COLO668 (cell line): Measurements from ENCODE around the gene COASY.
"Not testable (repeated sequence)": the region's sequence is repeated elsewhere in the genome, so short reads cannot be mapped to it uniquely, and the experiment has no call there.

ENCODE experiments used
- DNase-seq: peaks from one replicate; lab custom pipeline; 2025; ENCODE audit not compliant: unreplicated experiment; lab: John Stamatoyannopoulos, UW

COASY gene

DNA sequence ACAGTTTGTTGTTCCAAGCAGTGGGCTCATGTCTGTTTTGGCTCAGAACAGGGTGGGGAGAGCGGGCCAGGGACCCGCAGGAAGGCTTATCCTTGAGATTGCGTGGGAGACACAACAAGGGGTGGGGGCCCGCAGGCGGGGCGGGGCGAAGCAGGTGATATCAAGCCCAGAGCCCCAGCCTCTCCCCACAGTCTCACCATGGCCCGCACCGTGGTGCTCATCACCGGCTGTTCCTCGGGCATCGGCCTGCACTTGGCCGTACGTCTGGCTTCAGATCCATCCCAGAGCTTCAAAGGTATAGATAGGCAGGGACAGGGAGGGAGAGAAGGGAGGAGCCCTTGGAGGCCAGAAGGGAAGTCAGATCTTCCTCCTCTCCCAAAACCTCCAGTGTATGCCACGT lies 9.2 kb upstream of the COASY start, which contains the start of gene HSD17B1:
TSS of gene HSD17B1 (plus strand) at position 188 of the 400 bp plus-strand sequence. CDS start at position 199, 11 bp downstream.
- not testable (repeated sequence) for DNase-seq

DNA sequence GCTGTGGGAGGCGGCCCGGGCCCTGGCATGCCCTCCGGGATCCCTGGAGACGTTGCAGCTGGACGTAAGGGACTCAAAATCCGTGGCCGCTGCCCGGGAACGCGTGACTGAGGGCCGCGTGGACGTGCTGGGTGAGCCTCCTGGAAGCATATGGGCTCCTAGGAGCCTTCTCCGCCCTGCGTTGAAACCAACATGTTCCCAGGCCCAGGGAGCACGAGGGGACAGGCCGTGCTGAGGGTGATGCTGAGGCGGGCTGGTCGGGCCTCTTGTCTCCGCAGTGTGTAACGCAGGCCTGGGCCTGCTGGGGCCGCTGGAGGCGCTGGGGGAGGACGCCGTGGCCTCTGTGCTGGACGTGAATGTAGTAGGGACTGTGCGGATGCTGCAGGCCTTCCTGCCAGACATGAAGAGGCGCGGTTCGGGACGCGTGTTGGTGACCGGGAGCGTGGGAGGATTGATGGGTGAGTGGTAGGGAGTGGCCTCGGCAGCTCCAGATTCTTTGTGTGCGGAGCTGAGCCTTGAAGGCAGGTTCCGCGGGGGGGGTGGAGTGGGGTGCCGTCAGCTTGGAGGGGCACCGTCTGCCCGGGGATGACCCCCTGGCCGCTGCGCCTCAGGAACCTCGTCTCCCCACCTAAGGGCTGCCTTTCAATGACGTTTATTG lies 8.7 kb upstream of the COASY start:
- no peak for DNase-seq

DNA sequence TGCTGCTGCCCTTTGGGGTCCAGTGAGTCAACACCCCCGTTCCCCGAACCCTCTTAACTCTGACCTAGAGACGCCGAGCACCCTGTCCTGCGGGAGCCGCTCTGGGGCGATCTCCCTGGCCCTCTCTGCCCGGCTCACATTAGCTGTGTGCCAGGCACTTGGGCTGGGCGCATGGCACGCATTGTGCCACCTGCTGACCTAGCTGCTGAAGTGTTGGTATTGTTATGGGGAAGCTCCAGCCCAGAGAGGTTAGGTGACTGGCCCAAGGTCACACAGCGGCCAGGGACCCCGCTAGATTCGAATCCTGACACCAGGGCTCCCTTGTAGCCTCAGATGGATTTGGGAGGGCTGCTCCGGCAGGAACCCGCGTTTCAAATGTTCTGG lies 8.1 kb upstream of the COASY start:
- peak; percentile 18 for DNase-seq

DNA sequence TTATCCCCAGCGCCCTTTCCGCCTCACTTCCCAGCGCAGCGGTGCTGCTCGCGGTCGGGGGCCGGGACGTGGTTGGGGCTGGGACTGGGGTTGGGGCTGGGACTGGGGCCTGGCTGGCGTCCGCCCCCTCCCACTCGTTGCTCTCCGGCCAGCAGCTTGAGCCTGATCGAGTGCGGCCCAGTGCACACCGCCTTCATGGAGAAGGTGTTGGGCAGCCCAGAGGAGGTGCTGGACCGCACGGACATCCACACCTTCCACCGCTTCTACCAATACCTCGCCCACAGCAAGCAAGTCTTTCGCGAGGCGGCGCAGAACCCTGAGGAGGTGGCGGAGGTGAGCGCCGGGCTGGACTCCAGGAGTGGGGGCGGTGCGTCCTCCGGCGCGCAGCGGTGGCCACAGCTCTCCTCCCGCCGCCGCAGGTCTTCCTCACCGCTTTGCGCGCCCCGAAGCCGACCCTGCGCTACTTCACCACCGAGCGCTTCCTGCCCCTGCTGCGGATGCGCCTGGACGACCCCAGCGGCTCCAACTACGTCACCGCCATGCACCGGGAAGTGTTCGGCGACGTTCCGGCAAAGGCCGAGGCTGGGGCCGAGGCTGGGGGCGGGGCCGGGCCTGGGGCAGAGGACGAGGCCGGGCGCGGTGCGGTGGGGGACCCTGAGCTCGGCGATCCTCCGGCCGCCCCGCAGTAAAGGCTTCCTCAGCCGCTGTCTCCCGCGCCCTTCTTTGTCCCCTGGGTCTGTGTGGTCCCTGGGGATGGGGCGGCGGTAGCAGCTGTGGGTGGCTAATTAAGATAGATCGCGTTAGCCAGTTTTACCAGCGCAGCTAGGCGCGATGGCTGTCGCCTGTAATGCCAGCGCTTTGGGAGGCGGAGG lies 7.5 kb upstream of the COASY start:
- DNase-seq, result peak; percentile 83

DNA sequence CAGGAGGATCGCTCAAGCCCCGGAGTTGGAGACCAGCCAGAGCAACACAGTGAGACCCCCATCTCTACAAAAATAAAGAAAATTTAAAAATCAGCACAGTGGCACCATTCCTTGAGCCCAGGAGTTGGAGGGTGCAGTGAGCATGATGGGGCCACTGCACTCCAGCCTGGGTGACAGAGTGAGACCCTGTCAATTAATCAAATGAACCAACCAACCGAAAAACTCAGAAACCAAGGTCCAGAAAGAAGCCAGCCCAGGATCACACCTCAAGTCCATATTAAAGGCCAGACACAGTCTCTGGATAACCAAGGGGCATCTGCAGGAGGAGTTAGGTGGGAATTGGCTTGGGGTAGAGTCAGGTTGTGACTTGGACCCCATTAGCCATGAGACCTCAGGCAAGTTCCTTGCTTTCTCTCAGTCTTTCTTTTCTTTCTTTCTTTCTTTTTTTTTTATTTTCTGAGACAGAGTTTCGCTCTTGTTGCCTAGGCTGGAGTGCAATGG lies 6.8 kb upstream of the COASY start:
- no peak for DNase-seq

DNA sequence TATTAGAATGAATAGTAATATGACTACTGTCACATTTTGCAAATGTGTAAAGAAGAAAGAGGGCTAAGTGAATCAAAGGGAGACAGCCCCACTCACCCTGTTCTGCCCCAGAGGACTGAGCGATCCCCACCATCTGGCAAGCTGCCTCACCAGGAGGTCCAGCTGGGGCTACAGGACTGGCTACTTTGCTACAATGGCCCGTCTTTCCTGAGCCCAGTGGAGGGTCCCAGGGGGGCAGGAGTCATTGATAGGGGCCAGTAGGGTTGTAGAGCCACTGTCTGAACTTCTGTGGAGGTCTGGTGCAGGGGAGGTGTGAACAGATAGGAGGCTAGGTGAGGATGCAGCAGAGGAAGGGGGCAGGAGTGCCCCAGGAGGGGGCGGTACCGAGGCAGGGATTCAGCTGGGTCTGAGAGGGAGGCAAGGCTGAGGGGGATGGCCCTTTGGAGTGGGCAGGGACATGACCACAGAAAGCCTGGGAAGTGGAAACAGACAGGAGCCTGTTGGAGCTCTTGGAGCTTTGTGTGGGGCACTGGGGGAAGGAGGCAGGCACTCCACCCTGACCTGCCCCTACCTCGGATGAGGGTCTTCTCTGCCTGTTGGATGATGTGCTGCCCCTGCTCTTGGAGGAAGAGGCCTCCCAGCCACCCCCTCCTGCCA lies 5.9 kb upstream of the COASY start:
- not testable (repeated sequence) for DNase-seq

DNA sequence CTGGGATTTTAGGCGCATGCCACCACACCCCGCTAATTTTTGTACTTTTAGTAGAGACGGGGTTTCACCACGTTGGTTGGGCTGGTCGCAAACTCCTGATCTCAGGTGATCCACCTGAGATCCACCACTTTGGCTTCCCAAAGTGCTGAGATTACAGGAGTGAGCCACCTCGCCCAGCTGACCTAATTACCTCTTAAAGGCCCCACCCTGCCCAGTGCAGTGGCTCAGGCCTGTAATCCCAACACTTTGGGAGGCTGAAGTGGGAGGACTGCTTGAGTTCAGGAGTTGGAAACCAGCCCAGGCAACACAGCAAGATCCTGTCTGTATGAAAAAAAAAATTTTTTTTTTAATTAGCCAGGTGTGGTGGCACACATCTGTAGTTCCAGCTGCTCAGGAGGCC lies 2.9 kb upstream of the COASY start:
- DNase-seq, result no peak

DNA sequence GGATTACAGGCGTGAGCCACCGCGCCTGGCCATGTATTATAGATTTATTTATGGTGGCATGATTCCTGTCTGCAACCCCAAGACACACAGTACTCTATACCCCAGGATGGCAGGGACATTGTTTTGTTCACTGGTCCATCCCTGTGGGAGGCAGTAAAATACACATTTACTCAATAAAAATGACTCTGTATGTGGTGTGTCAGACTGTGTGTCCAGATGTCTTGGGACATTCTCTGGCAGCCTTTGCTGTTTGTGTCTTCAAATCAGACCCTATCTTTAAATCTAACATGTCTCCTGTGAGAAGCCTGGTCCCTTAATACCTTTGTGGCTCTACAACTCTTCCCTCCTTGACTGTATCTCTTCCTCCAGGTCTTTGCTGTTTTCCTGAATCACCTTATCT lies 1.7 kb upstream of the COASY start:
- DNase-seq, result no peak

DNA sequence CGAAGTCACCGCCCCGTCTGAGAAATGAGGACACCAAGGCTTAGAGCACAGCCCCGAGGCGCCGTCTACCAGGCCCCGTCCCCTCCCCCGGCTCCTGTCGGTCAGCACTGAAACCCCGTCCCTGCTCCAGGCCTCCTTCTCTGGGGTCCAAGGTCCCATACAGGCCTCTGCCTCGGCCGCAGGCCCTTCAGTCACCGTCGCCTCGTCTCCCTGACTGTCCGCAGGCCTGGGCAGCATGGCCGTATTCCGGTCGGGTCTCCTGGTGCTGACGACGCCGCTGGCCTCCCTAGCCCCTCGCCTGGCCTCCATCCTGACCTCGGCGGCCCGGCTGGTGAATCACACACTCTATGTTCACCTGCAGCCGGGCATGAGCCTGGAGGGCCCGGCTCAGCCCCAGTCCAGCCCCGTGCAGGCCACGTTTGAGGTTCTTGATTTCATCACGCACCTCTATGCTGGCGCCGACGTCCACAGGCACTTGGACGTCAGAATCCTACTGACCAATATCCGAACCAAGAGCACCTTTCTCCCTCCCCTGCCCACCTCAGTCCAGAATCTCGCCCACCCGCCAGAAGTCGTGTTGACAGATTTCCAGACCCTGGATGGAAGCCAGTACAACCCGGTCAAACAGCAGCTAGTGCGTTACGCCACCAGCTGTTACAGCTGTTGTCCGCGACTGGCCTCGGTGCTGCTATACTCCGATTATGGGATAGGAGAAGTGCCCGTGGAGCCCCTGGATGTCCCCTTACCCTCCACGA lies 617 bp downstream of the COASY start:
- DNase-seq, result peak; percentile 27

DNA sequence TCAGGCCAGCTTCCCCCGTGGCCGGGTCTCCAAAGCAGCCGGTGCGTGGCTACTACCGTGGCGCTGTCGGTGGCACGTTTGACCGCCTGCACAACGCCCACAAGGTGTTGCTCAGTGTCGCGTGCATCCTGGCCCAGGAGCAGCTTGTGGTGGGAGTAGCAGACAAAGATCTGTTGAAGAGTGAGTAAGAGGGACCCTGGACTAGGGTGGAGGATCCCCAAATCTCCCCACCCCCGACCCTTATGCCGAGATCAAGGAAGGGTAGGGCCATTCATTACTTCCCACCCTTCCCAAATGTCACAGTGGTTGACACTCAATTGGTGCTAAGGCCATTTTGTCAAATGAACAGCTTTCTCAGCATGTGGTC lies 1.2 kb downstream of the COASY start:
- peak; percentile 12 for DNase-seq

DNA sequence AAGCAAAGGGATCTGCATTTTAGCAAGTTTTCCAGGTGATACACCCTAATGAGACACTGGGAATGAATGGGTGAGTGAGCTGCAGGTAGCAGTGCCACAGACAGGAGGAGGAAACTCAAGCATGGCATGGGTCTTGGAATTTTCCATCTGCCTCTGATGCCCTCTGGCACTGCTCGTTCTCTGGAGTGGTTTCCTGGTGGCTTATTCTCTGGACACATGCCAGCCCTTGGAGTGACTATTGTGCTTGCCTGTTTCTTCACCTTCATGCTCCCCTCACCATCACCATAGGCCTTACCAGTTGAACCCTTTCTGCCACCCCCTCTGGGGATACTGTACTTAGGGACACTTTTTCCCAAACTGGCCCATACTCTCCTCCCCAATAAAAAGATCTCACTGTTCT lies 1.6 kb downstream of the COASY start:
- peak; percentile 15 for DNase-seq

DNA sequence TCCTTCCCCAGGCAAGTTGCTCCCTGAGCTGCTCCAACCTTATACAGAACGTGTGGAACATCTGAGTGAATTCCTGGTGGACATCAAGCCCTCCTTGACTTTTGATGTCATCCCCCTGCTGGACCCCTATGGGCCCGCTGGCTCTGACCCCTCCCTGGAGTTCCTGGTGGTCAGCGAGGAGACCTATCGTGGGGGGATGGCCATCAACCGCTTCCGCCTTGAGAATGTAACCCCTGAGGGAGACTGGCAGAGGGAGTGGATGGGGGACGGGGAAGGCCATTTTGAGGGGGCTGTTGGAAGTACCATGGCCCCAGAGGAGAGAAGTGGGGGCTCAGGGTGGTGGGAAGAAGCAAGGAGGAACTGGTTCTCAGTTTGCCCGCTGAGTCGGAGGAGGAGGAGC lies 2.0 kb downstream of the COASY start:
- no peak for DNase-seq

DNA sequence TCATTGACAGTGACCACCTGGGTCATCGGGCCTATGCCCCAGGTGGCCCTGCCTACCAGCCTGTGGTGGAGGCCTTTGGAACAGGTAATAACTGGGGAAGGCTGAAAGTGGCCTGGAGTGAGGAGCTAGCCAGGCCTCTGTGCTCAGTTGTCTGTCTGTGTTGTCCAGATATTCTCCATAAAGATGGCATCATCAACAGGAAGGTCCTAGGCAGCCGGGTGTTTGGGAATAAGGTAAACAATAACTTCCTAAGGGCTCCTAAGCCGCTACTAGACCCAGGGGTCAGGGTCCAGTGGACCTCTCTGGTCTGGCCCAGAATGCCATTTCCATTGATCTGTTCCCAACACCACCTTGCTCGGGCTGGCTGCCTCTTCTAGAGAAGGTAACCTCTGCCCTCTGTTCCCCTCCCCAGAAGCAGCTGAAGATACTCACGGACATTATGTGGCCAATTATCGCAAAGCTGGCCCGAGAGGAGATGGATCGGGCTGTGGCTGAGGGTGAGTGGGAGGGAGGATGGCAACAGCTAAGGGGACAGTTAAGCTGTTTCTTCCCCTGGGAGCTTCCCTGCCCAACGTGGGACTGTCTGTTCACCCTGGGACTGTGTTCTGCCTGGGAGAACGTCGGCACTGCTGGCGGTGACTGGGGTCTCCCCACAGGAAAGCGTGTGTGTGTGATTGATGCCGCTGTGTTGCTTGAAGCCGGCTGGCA lies 3.0 kb downstream of the COASY start:
- no peak for DNase-seq

DNA sequence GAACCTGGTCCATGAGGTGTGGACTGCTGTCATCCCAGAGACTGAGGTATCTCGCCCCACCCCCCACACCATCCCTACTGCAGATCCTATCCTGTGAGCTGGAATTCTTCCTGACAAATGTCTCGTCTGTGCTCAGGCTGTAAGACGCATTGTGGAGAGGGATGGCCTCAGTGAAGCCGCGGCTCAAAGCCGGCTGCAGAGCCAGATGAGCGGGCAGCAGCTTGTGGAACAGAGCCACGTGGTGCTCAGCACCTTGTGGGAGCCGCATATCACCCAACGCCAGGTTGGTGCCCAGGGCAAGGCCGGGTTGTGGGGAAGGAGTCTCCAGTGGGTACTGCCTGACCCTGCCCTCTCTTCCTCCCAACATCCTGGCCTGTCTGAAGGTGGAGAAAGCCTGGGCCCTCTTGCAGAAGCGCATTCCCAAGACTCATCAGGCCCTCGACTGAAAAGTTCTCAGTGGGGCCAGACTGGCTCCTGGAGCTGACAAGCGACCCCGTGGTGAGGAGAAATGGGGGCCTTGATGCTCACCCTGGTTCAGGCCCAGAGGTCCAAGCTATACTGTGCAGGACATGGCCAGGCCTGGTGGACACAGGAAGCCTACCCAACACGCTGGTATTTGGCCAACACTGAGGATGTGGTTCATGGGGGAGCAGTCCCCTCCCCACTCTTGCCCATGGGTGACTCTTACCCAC lies 3.7 kb downstream of the COASY start:
- DNase-seq, result no peak

DNA sequence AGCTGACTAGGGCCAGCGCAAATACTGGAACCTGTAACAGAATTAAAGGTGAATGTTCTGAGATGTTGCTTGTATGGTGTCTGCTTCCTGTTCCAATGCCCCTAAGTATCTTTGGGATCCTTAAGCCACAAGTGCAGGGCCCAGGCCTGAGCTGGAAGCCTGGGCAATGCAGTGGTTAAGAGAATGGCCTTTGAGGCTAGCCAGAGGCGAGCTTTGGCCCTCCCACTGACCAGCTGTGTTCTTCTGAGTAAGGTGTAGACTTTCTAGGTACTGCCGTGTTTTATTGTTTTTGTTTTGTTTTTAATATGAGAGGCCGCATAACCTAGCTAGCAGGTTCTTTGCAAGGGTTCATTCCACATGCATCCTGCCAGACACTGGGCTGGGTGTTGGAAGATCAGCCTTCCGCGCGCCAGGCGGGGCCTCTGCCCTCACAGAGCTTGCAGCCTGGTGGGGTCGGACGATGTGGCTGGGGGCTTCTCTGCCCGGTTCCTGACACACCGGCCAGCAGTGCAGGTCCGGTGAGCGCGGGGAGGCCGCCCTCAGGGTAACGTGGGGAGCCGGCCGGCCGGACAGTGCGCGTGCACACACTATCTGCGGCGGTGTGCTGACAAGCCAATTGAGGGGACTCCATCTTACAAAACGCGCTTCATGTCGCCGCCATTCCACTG lies 4.4 kb downstream of the COASY start:
- DNase-seq, result no peak

DNA sequence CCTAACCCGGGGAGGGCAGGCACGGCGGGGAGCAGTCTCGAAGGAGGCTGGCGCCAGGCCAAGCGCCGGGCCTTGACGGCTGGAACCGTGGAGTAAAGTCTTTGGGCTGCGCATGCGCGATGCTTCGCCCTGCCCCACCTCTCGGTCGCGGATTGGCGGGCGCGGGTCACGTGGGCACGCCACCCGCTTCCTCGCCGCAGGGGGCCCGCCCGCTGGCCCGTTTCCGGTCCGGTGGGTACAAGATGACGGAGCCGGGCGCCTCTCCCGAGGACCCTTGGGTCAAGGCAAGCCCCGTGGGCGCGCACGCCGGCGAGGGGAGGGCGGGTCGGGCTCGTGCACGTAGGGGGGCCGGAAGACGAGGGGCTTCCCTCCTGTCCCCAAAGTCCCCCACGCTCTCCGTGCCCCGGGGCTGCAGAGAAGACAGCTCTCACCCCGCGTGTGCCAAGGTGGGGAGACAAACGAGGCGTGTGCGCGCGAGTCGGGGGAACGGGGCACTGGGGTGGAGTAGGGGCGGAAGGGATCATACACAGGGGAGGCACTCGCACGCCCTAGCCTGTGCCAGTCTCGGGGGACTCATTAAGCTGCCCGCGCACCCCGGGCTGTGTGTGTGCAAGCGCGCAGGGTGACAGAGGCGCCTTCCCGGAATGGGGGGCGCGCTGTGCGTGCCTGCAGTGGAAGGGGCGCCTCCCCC lies 5.1 kb downstream of the COASY start, which contains the start of gene MLX:
TSS of gene MLX (plus strand) at position 218 of the 691 bp plus-strand sequence. CDS start at position 243, 25 bp downstream.
- DNase-seq, result peak; percentile 93

DNA sequence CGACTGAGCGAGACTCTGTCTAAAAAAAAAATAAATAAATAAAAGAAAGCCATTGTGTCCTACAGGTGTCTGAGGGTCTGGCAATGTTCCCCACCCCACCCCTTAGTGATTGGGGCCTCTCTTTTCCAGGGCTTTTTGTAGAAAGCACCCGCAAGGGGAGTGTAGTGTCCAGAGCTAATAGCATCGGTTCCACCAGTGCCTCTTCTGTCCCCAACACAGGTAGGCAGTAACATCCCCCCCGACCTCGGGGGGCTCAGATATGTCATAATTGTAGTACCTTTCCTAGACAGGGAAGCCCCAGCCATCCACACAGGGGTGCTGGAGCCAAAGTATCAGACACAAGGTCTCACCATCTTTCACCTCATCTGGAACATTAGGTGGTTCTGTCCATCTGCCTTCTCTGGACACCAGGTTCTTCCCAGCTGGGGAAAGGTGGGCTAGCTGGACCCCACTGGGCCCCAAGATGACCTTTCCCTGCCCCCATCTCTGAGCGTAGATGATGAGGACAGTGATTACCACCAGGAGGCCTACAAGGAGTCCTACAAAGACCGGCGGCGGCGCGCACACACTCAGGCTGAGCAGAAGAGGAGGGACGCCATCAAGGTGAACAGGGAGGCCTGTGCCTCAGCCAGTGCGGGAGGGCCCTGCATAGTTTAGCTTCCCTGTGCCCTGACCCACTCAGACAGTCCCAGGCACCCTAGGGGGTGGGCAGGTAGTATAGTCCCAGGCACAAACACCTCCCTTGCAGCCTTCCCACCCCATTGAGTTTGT lies 6.6 kb downstream of the COASY start:
- DNase-seq, result no peak
